HG03196 (cell line): ENCODE data around the gene CNNM4.
A peak's percentile ranks its signal among the peaks of the same experiment; 100 is the strongest.
"Not testable (repeated sequence)": the region's sequence is repeated elsewhere in the genome, so short reads cannot be mapped to it uniquely, and the experiment has no call there.

Experiments used
- ATAC-seq: cut with Tn5 transposase; IDR thresholded peaks from one replicate; pipeline ENCODE4 v1.9.1; 2021; ENCODE audit not compliant: unreplicated experiment

Gene CNNM4

GRCh38 chr2:96789245-96789617 is 28.5 kb downstream of the CNNM4 start:
- no peak for ATAC-seq

GRCh38 chr2:96792772-96793749 is 32.4 kb downstream of the CNNM4 start:
- ATAC-seq, result no peak

- ATAC-seq, result no peak
These were observed 34.4 kb downstream of the CNNM4 start for GRCh38 chr2:96795076-96795475.

GRCh38 chr2:96796497-96796896 is 35.8 kb downstream of the CNNM4 start:
- ATAC-seq, result not testable (repeated sequence)

GRCh38 chr2:96797066-96797625 is 36.4 kb downstream of the CNNM4 start:
- no peak for ATAC-seq

GRCh38 chr2:96798733-96799622 is 38.3 kb downstream of the CNNM4 start:
- no peak for ATAC-seq

- ATAC-seq, result no peak
These were observed 38.9 kb downstream of the CNNM4 start for GRCh38 chr2:96799623-96799935.

- ATAC-seq, result peak; percentile 11
These were observed 39.6 kb downstream of the CNNM4 start for GRCh38 chr2:96800061-96801004.

- ATAC-seq, result peak; percentile 55
These were observed 40.5 kb downstream of the CNNM4 start for GRCh38 chr2:96801005-96801785.

- no peak for ATAC-seq
These were observed 41.3 kb downstream of the CNNM4 start for GRCh38 chr2:96801786-96802595.

- ATAC-seq, result no peak
These were observed 42.0 kb downstream of the CNNM4 start for GRCh38 chr2:96802721-96803120.

- no peak for ATAC-seq
These were observed 44.3 kb downstream of the CNNM4 start for GRCh38 chr2:96804986-96805385.

GRCh38 chr2:96805946-96806345 is 45.2 kb downstream of the CNNM4 start:
- not testable (repeated sequence) for ATAC-seq

- ATAC-seq, result peak; percentile 51
These were observed 45.9 kb downstream of the CNNM4 start for GRCh38 chr2:96806468-96807126.

GRCh38 chr2:96807127-96807471 is 46.4 kb downstream of the CNNM4 start:
- no peak for ATAC-seq

GRCh38 chr2:96808176-96808837 is 47.6 kb downstream of the CNNM4 start:
- no peak for ATAC-seq

GRCh38 chr2:96809216-96809882 is 48.6 kb downstream of the CNNM4 start:
- ATAC-seq, result no peak
